ENCODE data around the gene MMP23B.
"Not testable (repeated sequence)": the region's sequence is repeated elsewhere in the genome, so short reads cannot be mapped to it uniquely, and the experiment has no call there.

The MMP23B gene

DNA sequence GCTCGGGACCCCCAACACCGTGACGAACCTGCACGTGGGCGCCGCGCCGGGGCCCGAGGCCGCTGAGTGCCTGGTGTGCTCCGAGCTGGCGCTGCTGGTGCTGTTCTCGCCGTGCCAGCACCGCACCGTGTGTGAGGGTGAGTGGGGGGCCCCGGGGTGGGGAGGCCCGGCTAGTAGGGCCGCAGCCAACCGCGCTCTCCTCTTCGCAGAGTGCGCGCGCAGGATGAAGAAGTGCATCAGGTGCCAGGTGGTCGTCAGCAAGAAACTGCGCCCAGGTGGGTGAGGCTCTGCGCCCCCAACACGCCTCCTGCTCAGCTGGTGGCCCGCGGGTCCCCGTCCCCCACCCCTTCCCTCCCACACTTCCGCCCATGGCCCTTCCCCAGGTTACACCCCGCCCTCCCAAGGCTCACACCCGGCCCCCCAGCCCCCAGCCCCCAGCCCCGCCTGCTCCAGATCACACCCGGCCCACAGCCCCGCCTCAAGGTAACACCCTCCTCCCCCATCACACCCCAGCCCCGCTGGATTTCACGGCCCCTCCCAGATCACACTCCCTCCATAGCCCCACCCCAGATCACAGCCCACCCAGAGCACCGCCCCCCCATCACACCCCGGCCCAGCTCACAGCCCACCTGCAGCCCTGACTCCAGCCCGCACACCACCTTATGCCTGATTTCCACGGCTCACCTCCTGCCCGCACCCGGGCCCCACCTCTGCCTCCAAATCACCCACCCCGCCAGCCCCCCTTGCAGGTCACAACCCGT lies 2.4 kb upstream of the MMP23B start:
- in situ Hi-C loops (cut with MboI; ENCODE audit: low sequenced_read_pairs): no loop called here

DNA sequence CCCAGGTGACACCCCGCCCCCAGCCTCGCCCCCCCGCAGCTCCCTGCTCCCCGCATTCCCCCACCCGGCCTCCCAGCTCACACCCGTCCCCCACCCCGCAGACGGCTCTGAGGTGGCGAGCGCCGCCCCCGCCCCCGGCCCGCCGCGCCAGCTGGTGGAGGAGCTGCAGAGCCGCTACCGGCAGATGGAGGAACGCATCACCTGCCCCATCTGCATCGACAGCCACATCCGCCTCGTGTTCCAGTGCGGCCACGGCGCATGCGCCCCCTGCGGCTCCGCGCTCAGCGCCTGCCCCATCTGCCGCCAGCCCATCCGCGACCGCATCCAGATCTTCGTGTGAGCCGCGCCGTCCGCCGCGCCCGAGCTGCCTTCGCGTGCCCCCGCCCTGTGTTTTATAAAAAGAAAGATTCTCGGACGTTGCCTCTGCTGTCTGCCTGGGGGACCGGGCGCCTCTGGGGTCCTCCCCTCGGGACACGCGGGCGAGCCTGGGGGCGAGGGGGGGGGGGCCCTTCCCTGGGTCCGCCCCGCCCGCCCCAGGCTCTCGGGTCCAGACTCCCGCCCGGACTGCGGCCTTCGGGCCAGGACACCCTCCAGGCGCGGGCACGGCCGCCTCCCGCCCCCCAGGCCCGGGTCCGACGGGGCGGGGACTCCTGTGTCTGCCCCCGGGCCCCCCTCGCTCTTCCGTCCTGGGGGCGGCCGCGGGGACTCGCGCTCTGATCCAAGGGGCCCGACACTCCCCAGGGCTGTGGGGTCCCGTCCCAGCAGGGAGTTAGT lies 1.6 kb upstream of the MMP23B start:
- in situ Hi-C loops (cut with MboI; ENCODE audit: low sequenced_read_pairs): no loop called here

DNA sequence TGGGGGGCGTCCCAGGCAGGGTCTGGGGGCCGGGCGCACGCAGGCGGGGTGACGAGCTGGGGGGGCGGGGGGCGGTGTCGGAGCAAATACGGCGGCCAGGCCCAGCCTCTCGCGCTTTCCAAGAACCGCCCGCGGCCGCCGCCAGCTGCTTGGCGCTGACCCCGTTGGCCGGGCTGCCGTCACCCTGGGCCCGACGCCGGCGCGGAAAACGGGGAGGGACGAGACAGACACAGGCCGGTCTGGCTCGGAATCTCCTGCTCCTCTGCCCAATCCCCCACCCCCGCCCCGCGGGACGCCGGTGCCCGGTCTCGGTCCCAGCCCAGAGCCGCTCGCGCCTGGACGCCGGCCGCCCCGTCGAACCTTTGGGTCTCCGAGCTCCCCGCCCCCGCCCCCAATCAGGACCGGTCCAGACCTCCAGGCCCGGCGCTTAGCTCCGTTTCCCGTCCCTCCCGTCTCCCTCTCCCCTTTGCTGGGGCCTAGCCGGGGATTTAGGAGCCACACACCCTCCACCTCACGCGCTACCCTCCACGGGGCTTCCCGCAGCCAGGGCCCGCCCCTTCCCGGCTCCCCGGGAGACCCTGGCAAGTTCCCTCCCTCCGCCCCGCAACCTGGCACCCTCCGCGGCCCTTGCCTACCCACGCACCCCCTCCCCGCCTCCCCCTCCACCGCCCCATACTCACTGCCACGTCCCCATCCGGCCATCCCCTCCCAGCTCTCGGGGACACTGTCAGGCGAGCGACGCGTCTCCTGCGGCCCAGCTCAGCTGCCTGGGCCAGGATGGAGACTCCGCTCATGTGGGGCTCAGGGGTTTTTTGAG lies 800 bp upstream of the MMP23B start:
- in situ Hi-C loops (cut with MboI; ENCODE audit: low sequenced_read_pairs): no loop called here

DNA sequence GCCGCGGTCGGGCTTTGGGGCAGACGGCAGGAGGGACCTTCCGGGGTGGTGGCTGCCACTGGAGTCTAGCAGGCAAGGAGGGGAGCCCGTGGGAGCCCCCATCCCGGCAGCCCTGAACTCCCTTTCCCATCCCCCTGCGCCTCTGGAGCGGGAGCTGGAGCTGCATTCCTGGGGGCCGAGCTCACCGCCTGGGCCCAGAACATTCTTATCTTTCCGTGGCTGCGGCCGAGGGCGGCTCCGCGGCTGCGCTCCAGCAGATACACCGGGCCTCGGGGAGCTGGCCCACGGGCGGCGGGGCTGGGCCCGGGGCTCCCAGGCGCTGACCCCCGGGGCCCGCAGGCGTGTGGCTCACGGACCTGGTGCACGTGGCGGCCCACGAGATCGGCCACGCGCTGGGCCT lies 1.4 kb downstream of the MMP23B start:
- in situ Hi-C loops (cut with MboI; ENCODE audit: low sequenced_read_pairs): not testable (repeated sequence)

DNA sequence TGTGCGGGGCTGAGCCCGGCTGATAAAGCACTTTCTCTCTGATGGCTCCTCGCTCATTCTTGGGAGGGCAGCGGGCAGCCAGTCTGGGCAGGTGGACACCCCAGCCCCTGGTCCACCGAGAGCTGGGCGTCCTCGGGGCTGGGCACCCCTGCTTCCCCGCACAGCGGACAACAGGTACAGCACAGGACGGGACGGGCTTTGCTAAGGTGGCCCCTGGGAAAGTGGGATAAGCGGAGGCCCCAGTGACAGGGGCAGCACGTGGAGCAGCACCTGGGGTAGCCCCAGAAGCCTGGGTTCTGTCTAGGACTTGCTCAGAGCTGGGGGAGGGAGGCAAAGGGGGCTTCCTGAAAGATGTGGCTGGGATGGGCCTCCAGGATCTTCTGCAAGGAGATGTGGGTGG lies 2.6 kb downstream of the MMP23B start:
- in situ Hi-C loops (cut with MboI; ENCODE audit: low sequenced_read_pairs): not testable (repeated sequence)

DNA sequence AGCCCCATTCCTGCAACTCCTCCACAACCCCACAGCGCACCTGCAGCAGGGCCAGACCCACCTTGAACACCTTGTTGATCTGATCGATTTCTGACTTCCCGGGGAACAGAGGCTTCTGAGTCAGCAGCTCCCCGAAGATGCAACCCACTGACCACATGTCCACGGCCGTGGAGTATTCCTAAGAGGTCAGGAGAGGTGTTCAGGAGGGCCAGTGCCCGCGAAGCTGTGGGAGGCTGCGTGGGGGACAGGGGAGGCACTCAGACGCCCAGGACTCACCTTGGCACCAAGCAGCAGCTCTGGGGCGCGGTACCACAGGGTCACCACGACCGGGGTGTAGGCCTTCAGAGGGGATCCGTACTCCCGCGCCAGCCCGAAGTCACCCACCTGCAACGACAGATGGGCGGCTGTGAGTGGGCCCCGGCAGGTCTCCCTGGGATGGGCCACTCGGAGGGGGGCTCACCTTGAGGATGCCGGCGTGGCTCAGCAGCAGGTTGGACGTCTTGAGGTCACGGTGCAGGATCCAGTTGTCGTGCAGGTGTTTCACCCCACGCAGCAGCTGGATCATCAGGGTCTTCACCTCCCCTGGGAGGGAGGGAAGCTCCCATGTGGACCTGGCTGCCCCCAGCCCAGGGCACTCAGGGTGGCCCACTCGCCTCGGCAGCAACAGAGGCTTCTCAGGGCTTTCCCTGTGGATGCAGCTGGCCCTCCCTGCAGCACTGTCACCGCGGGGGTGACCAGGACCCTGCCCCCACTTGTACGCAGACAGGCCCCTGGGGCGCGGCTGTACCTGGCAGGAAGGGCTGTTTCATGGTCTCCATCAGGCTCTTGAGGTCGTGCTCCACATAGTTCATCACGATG lies 4.9 kb downstream of the MMP23B start:
- in situ Hi-C loops (cut with MboI; ENCODE audit: low sequenced_read_pairs): not testable (repeated sequence)

DNA sequence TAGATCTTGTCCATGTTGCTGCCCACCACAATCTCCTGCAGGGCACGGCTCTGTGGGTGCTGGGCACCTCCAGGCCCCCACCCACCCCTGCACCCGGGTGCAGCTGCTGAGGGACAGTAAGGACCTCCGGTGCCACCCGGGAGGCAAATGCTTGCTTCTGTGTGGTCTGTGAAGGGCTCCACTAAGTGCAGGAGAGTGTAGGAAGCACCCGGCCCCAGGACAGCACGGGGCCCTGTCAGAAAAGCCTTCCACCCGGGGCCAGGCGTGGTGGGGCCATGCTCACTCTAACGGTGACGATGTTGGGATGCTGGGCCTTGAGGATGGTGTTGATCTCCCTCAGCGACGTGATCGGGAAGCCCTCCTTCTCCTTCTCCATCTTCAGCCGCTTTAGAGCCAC lies 5.5 kb downstream of the MMP23B start:
- in situ Hi-C loops (cut with MboI; ENCODE audit: low sequenced_read_pairs): not testable (repeated sequence)

DNA sequence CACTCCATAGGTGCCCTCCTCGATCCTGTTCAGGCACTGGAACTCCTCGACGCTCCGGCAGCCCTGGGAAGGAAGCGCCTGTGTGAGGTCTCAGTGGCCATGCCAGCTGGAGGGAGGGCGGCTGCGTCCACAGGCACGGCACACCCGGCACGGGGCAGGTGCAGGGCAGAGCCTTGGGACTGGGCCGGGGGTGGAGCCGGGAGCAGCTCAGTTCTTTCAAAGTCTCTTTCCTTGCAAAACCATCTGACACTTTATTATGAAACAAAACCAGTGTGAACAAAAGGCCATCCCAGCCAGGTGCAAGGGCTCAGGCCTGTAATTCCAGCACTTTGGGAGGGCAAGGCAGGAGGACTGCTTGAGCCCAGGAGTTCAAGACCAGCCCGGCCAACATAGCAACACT lies 6.6 kb downstream of the MMP23B start:
- in situ Hi-C loops (cut with MboI; ENCODE audit: low sequenced_read_pairs): not testable (repeated sequence)

DNA sequence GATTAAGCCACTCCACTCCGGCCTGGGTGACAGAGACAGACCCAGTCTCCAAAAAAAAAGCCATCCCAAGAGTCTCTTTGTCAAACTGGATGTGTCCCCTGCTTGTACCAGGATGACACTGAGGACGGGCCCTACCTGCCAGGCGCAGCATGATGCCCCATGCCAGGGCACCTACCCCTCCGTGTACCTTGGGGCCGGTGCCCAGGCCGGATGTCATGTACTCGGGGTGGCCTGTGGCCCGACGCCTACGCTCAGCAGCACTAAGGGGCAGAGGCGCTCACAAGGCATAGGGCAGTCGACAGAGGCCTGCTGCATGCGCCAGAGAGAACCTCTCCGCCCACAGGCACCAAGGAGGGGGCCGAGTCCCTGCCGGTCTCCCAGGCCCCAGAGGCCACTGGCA lies 7.4 kb downstream of the MMP23B start:
- in situ Hi-C loops (cut with MboI; ENCODE audit: low sequenced_read_pairs): not testable (repeated sequence)

DNA sequence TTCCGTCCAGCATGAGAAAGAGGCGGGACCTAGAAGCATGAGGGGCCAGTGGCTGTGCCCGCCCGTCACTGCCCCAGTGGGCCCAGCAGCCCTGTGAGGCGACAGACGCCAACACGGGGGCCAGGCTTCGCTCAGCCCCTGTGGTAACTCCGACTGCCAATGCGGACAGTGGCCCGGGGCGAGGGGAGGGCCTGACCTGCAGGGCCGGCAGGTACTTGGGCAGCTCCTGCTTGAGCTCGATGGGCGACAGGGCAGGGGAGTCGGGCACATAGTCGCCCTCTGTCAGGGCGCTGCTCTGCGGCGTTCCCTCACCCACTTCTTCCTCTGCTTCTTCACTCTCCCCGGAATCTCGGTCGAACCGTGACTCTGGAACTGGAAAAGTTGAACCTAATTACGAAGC lies 8.1 kb downstream of the MMP23B start:
- in situ Hi-C loops (cut with MboI; ENCODE audit: low sequenced_read_pairs): not testable (repeated sequence)

DNA sequence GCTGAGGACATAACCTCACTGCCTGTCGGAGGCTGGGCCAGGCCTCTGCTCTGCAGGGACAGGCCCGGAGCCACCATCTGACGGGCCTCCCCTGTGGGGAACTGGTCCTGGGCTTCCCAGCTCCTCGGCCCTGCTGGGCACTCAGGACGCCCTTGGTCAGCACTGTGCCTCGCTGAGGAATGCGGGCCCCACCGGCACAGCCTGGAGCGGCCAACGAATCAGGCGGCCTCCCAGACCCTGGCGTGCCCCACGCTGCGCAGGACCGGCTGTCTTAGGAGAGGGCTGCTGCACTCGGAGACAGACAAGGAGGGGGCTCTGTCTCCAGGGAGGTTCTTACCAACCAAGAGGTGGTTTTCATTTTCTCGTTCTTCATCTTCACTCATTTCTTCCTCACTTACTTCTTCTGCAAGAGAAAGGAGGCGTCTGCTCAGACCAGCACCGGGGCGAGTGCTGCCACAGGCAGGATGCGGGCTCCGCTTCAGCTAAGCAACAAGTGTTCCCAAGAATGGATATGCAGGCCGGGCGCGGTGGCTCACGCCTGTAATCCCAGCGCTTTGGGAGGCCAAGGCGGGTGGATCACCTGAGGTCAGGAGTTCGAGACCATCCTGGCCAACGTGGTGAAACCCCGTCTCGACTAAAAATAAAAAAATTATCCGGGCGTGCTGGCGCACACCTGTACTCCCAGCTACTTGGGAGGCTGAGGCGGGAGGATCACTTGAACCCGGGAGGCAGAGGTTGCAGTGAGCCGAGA lies 8.9 kb downstream of the MMP23B start:
- in situ Hi-C loops (cut with MboI; ENCODE audit: low sequenced_read_pairs): not testable (repeated sequence)

DNA sequence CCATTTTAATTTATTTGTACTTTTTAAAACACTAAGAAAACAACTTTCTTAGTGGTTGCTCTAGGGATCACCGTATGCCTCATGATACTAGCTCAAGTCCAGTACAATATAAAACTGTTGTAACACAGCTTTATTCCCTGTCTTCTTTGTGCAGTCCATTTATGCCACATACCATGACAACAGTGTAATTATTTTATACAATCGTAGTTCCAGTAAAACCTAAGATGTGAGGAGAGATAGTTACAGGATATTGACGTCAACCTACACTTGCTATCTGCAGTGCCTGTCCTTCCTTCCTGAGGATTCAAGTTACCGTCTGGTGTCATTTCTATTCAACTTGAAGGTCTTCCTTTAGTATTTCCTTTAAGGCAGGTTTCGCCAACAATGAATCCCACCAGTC lies 14.4 kb downstream of the MMP23B start:
- in situ Hi-C loops (cut with MboI; ENCODE audit: low sequenced_read_pairs): not testable (repeated sequence)

DNA sequence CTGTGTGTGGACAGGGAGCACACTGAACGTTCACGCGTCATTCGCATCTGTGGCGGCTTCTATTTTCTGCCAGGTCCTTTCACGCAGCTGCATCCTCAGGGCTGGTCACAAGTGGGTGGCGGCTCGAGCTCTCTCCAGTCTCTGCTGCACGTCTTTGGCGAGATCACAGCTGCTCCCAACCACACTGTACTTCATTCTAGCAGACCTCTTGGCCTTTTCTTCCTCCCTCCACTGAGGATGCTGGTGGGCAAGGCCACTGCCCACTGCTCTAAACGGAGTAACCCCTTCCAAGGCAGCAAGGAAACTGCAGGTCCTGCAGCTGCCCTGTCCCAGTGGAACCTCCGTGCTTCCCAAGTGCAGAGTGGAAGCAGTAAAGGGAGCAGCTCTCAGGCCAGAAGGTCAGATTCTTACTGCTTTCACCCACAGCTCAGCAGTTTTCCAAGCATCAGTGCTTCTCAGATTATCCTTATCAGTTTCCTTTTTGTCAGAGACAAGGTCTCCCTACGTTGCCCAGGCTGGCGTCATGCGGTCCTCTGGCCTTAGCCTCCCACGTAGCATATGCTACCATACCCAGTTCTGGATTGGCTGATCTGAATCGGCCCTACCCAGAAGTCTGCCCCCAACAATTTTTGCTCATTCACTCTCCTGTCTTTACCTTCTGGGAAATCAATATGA lies 15.7 kb downstream of the MMP23B start:
- in situ Hi-C loops (cut with MboI; ENCODE audit: low sequenced_read_pairs): not testable (repeated sequence)

DNA sequence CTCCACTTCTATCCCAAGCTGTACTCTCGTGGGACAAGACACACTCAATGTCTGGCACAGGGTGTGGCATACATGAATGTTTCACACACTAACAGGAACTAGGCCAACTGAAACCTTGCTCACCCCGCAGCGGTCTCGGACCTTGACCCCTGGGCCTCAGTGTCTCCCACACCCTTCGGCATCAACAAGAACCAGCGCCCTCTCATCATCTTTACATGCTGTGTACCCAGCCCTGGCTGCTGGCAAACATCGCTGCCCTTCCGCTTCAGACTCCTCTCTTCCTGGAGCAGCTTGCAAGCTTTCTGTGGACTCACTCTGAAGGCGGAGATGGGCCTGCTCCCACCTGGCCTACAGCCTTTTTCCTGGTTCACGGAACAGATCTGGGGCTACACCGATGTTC lies 16.3 kb downstream of the MMP23B start:
- in situ Hi-C loops (cut with MboI; ENCODE audit: low sequenced_read_pairs): not testable (repeated sequence)

DNA sequence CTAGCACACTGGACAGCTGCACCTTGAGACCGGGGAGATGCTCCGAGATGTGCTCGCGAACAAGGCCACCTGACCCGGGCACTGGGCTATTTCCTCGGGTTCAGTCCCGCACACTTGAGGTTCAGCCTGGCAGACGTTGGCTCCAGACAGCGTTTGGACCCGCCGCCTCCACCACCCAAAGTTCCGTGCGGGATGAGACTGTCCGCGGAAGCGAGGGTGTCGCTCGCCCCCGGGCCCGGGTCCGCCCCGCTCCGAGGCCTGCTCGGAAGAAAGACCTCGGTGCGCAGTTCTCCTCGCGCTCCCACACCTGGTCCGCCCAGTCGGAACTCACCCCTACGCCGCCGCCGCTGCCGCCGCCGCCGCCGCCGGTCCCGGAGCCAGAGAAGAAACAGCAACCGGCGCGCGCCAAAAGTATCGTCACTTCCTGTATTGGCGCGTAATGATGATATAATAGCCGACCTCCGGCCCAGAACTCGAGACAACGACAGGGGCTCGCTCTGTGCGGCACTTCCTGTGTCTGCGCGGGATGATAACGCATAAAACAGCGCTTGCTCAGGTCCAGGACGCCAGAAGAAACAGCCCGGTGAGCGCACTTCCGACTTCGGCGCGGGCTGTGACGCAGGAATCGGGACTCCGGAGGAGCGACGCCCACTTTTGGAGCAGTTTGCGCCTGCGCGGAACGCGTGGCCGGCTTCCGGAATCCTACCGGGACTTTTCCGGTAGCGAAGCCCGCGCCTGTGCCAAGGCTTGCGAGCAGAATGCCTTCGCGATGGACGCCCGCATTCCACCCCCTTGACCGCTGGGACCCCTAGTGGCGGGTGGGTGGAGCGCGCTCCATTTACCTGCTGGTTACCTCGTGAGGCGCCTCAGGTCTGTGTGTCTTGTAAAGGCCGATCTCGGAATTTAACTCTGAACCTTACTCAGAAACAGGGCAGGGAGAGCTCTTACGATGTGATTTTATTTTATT lies 26.9 kb downstream of the MMP23B start, which contains the start of gene CDK11B:
CDK11B (minus strand) TSS at position 422 of the 967 bp plus-strand sequence. CDS start 1,519 bp downstream, outside the sequence.
- in situ Hi-C loops (cut with MboI; ENCODE audit: low sequenced_read_pairs): not testable (repeated sequence)

DNA sequence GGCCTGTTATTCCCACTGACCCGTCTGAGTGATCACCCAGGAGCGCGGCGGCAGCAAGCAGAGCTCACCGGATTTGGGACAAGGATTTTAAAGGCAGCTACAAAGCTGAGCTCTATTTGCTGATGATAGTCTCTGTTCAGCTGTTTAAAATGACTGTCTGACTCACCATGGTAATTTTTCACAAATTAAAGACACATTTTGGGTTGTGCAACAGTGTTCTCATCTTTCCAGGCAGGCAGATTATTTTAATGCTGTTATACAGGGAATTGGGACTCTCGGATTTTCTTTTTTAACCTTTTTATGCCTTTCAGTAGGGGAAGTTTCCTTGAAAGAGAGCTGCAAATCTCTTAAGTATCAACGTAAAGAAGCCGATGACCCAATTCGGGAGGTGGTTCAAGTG lies 30.4 kb downstream of the MMP23B start:
- in situ Hi-C loops (cut with MboI; ENCODE audit: low sequenced_read_pairs): not testable (repeated sequence)

DNA sequence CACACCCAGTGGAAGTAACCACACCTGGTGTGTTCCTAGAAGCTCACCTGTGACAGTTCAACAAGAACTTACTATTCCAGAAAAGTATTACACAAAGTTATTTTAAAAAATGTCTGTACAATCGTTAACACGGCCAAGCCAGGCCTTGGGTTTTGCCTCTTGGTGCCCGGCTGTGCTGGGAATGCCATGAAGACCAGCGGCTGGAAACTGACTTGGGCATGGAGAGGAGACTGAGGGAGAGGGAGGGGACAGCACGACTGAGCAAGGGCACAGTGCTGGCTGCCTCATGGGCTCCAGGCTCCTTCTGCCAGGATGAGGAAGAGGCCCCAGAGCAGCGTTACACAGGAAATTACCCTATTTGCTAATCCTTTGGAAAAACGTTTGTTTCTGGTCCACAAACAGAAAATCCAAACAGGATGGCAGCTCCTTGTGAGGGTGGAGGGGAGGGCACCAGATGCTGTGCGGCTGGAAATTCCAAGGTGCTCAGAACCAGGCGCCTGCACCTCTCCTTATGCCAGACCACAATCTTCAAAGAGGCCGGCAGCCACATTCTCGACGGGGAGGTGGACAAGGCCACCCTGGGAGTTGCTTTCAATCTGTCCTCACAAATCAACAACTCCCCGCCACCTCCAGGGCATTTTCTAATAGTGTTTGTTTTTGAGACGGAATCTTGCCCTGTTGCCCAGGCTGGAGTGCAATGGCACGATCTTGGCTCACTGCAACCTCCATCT lies 31.0 kb downstream of the MMP23B start:
- in situ Hi-C loops (cut with MboI; ENCODE audit: low sequenced_read_pairs): not testable (repeated sequence)
